Psoas muscle (tissue), 8 donors: ENCODE measurements around the gene NPL. TPM values are rescaled to one million over a fixed set of nuclear protein-coding genes. Genes with fewer than 3 reads are reported as not detected.

Experiments used
- ATAC-seq, 4 donors: fragments of 200-7000 bp; cut with Tn5 transposase; one replicate each; pipeline ENCODE4 v1.9.1; 2020; ENCODE audit warnings: moderate library complexity in 3 of 4, mild to moderate bottlenecking in 2 of 4
- DNase-seq, 2 donors: peaks; one replicate each; pipeline ENCODE4 v3.0.0-alpha.2; 2020
- H3K27ac ChIP-seq: fragments of 200-600 bp; one replicate; pipeline ENCODE4 v1.8.0; 2022
- H3K27me3 ChIP-seq, 3 donors: fragments of 200-600 bp in 1 of 3; one replicate each; pipeline versions ENCODE4 v1.6.1 to v1.8.0; 2013 to 2022; ENCODE audit warnings: low read length in 2 of 3, mild to moderate bottlenecking in 2 of 3, moderate library complexity in 1 of 3; ENCODE audit not compliant: insufficient read depth in 3 of 3
- H3K36me3 ChIP-seq, 2 donors: fragments of 200-600 bp in 1 of 2; one replicate each; pipeline versions ENCODE4 v1.6.1 to v1.8.0; 2013 to 2022; ENCODE audit warnings: low read depth in 1 of 2, mild to moderate bottlenecking in 1 of 2, moderate library complexity in 1 of 2; ENCODE audit not compliant: insufficient read depth in 1 of 2
- H3K4me1 ChIP-seq: fragments of 200-600 bp; one replicate; pipeline ENCODE4 v1.8.0; 2022
- H3K4me3 ChIP-seq: fragments of 200-600 bp; one replicate; pipeline ENCODE4 v1.8.0; 2022; ENCODE audit warnings: mild to moderate bottlenecking
- H3K9me3 ChIP-seq: fragments of 200-600 bp; one replicate; pipeline ENCODE4 v1.8.0; 2022
- WGBS, 3 donors: extraction: QIAGEN DNeasy Blood & Tissue Kit; methylation state at CpG; one replicate each; pipeline versions ENCODE4 v1.1.6 to v1.1.7; 2013; 5-methylcytosine and 5-hydroxymethylcytosine counted together
- intact Hi-C, 2 donors: fragments of 100-400 bp; cut with DNase I; formaldehyde crosslinking; loops; one replicate each; pipeline versions ENCODE4 v1.11.0 to v1.14.2; 2022
- polyA plus RNA-seq, 3 donors: library from polyadenylated mRNA; stranded (reverse); fragments of 200-250 nt; gene quantifications; one replicate each; pipeline ENCODE4 v1.2.3, GENCODE V29; 2013
- total RNA-seq, 4 donors: library from RNA; stranded (reverse); fragmentation: NEBNext Ultra II Directional in 2 of 4; extraction: Animal tissue kit (Norgen Biotek cat#: 25700) in 2 of 4; gene quantifications; one replicate each; pipeline versions ENCODE4 v1.2.1 to v1.2.4, GENCODE V29; 2021 to 2023
- TF ChIP-seq, protein P1 (sequence below): fragments of 200-600 bp; IDR thresholded peaks from one replicate; pipeline ENCODE4 v1.8.0; 2022; ENCODE audit warnings: antibody characterized with exemption
- donor health status: healthy with polysubstance abuse.
- donor health status: DM: no; HTN: no; CAD: no; lungs with moderate emphysema.
- donor health status: Bipolar disorder and iron deficiency.
- donor health status: healthy.
- donor health status: DM: yes; HTN: yes; CAD: no.
- donor health status: DM: no; HTN: no; CAD: no.
- donor health status: DM: no; HTN: no; CAD: no.
- donor health status: DM: yes; HTN: yes; CAD: no.

NPL gene
- total and polyA plus RNA-seq, 7 donors = 2.2 to 6.7 (median 4.3) TPM

GRCh38 chr1:182839209-182840066, 49.9 kb downstream of the NPL start, which contains the start of gene DHX9:
Gene DHX9, plus strand, starts transcription at chr1:182839347. Its CDS starts 3,220 bp downstream, at chr1:182842567.
- H3K36me3 ChIP-seq = peaks cover 0 to 15% of the 10 kb centered on the region in 2 donors
- intact Hi-C loops = no loop called here
- no peaks in the 10 kb centered on the region for H3K27me3 ChIP-seq
- H3K27ac ChIP-seq = peak within 1 kb of the TSS; percentile 87
- 0 to 1% (median 1%) methylated on average over 56 to 92 of the region's 92 CpGs for WGBS, 3 donors
- H3K4me1 ChIP-seq = peaks cover 33% of the 10 kb centered on the region
- TF ChIP-seq, protein P1, sequence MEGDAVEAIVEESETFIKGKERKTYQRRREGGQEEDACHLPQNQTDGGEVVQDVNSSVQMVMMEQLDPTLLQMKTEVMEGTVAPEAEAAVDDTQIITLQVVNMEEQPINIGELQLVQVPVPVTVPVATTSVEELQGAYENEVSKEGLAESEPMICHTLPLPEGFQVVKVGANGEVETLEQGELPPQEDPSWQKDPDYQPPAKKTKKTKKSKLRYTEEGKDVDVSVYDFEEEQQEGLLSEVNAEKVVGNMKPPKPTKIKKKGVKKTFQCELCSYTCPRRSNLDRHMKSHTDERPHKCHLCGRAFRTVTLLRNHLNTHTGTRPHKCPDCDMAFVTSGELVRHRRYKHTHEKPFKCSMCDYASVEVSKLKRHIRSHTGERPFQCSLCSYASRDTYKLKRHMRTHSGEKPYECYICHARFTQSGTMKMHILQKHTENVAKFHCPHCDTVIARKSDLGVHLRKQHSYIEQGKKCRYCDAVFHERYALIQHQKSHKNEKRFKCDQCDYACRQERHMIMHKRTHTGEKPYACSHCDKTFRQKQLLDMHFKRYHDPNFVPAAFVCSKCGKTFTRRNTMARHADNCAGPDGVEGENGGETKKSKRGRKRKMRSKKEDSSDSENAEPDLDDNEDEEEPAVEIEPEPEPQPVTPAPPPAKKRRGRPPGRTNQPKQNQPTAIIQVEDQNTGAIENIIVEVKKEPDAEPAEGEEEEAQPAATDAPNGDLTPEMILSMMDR = peak; percentile 17
- peak; percentile 93 to 96 for DNase-seq
- H3K9me3 ChIP-seq = no peaks in the 10 kb centered on the region
- peak within 1 kb of the TSS; percentile 94 for H3K4me3 ChIP-seq
- ATAC-seq = peak; percentile 94 to 95 (median 94)

DNA sequence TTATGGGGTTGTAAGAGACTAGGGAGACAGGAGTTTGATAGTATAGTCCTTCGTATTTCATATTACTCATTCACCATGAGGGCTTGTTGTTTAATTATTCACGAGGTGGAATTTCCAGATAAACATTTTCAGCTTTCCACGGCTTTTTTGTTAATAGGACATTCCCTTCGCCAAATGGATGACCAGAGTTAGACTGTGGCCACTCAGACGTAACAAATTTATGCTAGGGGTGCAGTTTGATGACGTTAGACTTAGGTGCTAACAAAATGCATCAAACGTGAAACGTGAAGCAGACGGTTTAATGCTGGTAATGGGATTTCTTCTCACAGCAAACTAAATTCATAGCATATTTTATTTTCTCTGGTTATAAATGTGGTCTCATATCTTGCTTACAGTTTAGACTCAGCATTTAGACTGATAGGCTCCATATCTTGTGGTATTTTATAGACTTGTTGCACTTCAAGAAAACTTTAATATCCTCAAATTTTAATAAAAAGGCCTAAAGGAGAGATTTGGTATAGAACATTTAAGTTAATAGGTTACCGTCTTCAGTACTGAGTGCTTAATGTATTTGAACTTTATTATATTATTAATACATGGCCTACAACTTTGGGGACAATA, 51.9 kb downstream of the NPL start:
- no peaks in the 10 kb centered on the region for H3K27me3 ChIP-seq
- peaks cover 33% of the 10 kb centered on the region for H3K4me1 ChIP-seq
- intact Hi-C loops = no loop called here
- H3K27ac ChIP-seq = no peak overlapping the region
- TF ChIP-seq, protein P1 = no peak
- H3K9me3 ChIP-seq = no peaks in the 10 kb centered on the region
- WGBS, 3 donors = 45 to 56% (median 48%) methylated on average over 10 of the region's 10 CpGs
- peak overlapping the region; percentile 94 for H3K4me3 ChIP-seq
- peaks cover 8 to 35% of the 10 kb centered on the region in 2 donors for H3K36me3 ChIP-seq
- ATAC-seq = no peak
- no peak for DNase-seq

DNA sequence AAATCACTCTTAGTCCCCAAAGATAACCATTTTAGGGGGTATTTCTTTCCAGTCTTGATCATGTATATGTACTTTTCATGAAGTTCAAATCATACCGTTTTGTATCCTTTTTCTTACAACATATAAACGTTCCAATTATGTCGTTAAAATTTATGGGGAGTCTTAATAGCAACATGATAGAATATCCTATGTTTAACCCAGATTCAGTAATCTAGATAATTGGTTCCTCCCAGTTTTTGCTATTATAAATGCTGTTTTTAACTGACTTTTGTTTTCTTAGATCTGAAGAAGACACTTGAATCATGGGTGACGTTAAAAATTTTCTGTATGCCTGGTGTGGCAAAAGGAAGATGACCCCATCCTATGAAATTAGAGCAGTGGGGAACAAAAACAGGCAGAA, 52.7 kb downstream of the NPL start:
- Histone ChIP-seq H3K9me3 (no peaks in the 10 kb centered on the region), H3K4me1 (peaks cover 33% of the 10 kb centered on the region), H3K27me3 (no peaks in the 10 kb centered on the region), H3K4me3 (no peak overlapping the region), H3K36me3 (peaks cover 8 to 43% of the 10 kb centered on the region in 2 donors), H3K27ac (peak overlapping the region; percentile 8)
- DNase-seq (no peak), ATAC-seq (no peak)
- 32 to 40% (median 33%) methylated on average over 4 of the region's 4 CpGs for WGBS, 3 donors
- intact Hi-C loops = no loop called here
- TF ChIP-seq, protein P1 = no peak

DNA sequence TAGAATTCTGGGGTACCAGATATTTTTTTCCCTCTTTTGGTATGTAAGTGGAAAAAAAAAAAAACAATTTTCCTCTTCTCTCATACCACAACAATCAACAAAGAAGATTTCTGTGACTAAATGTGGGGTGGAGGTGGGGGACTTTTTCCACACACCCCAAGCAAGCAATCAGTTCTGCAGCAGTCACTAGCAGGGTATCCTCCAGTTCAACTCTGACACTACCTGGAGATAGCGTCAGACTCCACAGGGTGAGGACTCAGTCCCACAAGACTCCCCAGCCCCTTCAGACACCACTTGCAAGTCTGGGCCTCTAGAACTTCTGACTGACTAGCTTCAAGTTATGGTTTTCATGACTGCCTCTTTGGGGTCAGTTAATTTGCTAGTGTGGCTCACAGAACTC, 55.8 kb downstream of the NPL start:
- no peaks in the 10 kb centered on the region for H3K27me3 ChIP-seq
- 93 to 100% (median 100%) methylated on average over 1 of the region's 1 CpG for WGBS, 3 donors
- H3K4me3 ChIP-seq = no peak overlapping the region
- DNase-seq = no peak
- H3K9me3 ChIP-seq = no peaks in the 10 kb centered on the region
- H3K27ac ChIP-seq = no peak overlapping the region
- TF ChIP-seq, protein P1 = no peak
- ATAC-seq = no peak
- peaks cover 21 to 74% of the 10 kb centered on the region in 2 donors for H3K36me3 ChIP-seq
- intact Hi-C loops = no loop called here
- H3K4me1 ChIP-seq = peaks cover 32% of the 10 kb centered on the region
